Liver (tissue), 9 donors: ENCODE measurements around the gene DNAJA2. TPM values are rescaled to one million over a fixed set of nuclear protein-coding genes. Genes with fewer than 3 reads are reported as not detected.

Experiments used
- DNase-seq: peaks from one replicate; pipeline ENCODE4 v3.0.0-alpha.2; 2017; ENCODE audit warnings: low spot score
- H3K27ac ChIP-seq, 2 donors: one replicate each; pipeline ENCODE4 v1.7.0; 2013; ENCODE audit warnings: inconsistent platforms in 2 of 2, low read length in 2 of 2, control low read depth in 1 of 2, low read depth in 1 of 2, mild to moderate bottlenecking in 1 of 2
- H3K27me3 ChIP-seq, 4 donors: one replicate each; pipeline versions ENCODE4 v1.6.1 to v1.7.0; 2013; ENCODE audit warnings: low read length in 3 of 4, inconsistent platforms in 1 of 4, mild to moderate bottlenecking in 1 of 4, moderate library complexity in 1 of 4; ENCODE audit not compliant: control insufficient read depth in 4 of 4, insufficient read depth in 4 of 4
- H3K36me3 ChIP-seq, 4 donors: one replicate each; pipeline versions ENCODE4 v1.6.1 to v1.7.0; 2013; ENCODE audit warnings: low read length in 3 of 4, mild to moderate bottlenecking in 3 of 4, low read depth in 1 of 4, moderate library complexity in 1 of 4; ENCODE audit not compliant: control insufficient read depth in 4 of 4, insufficient read depth in 3 of 4
- H3K4me1 ChIP-seq, 4 donors: one replicate each; pipeline versions ENCODE4 v1.6.1 to v1.7.0; 2013; ENCODE audit warnings: low read length in 3 of 4, mild to moderate bottlenecking in 3 of 4, moderate library complexity in 1 of 4; ENCODE audit not compliant: control insufficient read depth in 4 of 4, insufficient read depth in 4 of 4
- H3K4me3 ChIP-seq, 3 donors: one replicate each; pipeline versions ENCODE4 v1.6.1 to v1.7.0; 2013; ENCODE audit warnings: low read length in 3 of 3, control low read depth in 1 of 3, low read depth in 1 of 3, mild to moderate bottlenecking in 1 of 3
- H3K9ac ChIP-seq, 2 donors: one replicate each; pipeline ENCODE4 v1.7.0; 2013; ENCODE audit warnings: low read length in 2 of 2, mild to moderate bottlenecking in 2 of 2, moderate library complexity in 2 of 2, control low read depth in 1 of 2, low read depth in 1 of 2
- H3K9me3 ChIP-seq, 4 donors: one replicate each; pipeline versions ENCODE4 v1.6.1 to v1.7.0; 2013; ENCODE audit warnings: low read length in 3 of 4; ENCODE audit not compliant: control insufficient read depth in 4 of 4
- CTCF ChIP-seq: fragments of 150-350 bp; IDR thresholded peaks from 2 replicates; pipeline ENCODE4 v1.5.1; 2017; ENCODE audit warnings: improper control_type of control experiment, low read depth, low read length; ENCODE audit not compliant: missing input control
- EGR1 ChIP-seq, 2 donors: IDR thresholded peaks; 2 replicates each; pipeline ENCODE4 v1.6.1; 2016 to 2018; ENCODE audit warnings: antibody characterized with exemption in 2 of 2, low read depth in 2 of 2
- FOXA1 ChIP-seq: IDR thresholded peaks from 2 replicates; pipeline ENCODE4 v1.6.1; 2016; ENCODE audit warnings: antibody characterized with exemption
- FOXA2 ChIP-seq: IDR thresholded peaks from 2 replicates; pipeline ENCODE4 v1.6.1; 2016; ENCODE audit warnings: antibody characterized with exemption
- GABPA ChIP-seq, 2 donors: IDR thresholded peaks in 1 of 2; conservative IDR thresholded peaks in 1 of 2; 2 replicates each; pipeline ENCODE4 v1.6.1; 2016; ENCODE audit warnings: antibody characterized with exemption in 2 of 2, mild to moderate bottlenecking in 1 of 2, moderate library complexity in 1 of 2
- HNF4A ChIP-seq, 2 donors: conservative IDR thresholded peaks; 2 replicates each; pipeline ENCODE4 v1.6.1; 2016; ENCODE audit warnings: antibody characterized with exemption in 2 of 2, mild to moderate bottlenecking in 2 of 2
- HNF4G ChIP-seq: IDR thresholded peaks from 2 replicates; pipeline ENCODE4 v1.6.1; 2016; ENCODE audit warnings: antibody characterized with exemption
- JUND ChIP-seq, 2 donors: IDR thresholded peaks; 2 replicates each; pipeline ENCODE4 v1.6.1; 2016; ENCODE audit warnings: antibody characterized with exemption in 2 of 2
- MAX ChIP-seq: IDR thresholded peaks from 2 replicates; pipeline ENCODE4 v1.6.1; 2016; ENCODE audit warnings: antibody characterized with exemption
- NR2F2 ChIP-seq: IDR thresholded peaks from 2 replicates; pipeline ENCODE4 v1.6.1; 2016; ENCODE audit warnings: antibody characterized with exemption
- RAD21 ChIP-seq, 2 donors: IDR thresholded peaks; 2 replicates each; pipeline ENCODE4 v1.6.1; 2016; ENCODE audit warnings: antibody characterized with exemption in 2 of 2, mild to moderate bottlenecking in 2 of 2
- REST ChIP-seq: IDR thresholded peaks from 2 replicates; pipeline ENCODE4 v1.6.1; 2016; ENCODE audit warnings: antibody characterized with exemption, mild to moderate bottlenecking
- RXRA ChIP-seq, 2 donors: IDR thresholded peaks; 2 replicates each; pipeline ENCODE4 v1.6.1; 2017 to 2018; ENCODE audit warnings: antibody characterized with exemption in 2 of 2, mild to moderate bottlenecking in 1 of 2
- SP1 ChIP-seq: IDR thresholded peaks from 2 replicates; pipeline ENCODE4 v1.6.1; 2018; ENCODE audit warnings: antibody characterized with exemption, mild to moderate bottlenecking
- TAF1 ChIP-seq: conservative IDR thresholded peaks from 2 replicates; pipeline ENCODE4 v1.6.1; 2016; ENCODE audit warnings: antibody characterized with exemption, mild to moderate bottlenecking
- YY1 ChIP-seq: IDR thresholded peaks from 2 replicates; pipeline ENCODE4 v1.6.1; 2016; ENCODE audit warnings: antibody characterized with exemption, mild to moderate bottlenecking
- WGBS: extraction: QIAGEN DNeasy Blood & Tissue Kit; methylation state at CpG from one replicate; pipeline ENCODE4 v1.1.7; 2013; 5-methylcytosine and 5-hydroxymethylcytosine counted together
- polyA plus RNA-seq, 2 donors: library from polyadenylated mRNA; stranded (reverse) in 1 of 2; unstranded in 1 of 2; fragments of 200-250 nt in 1 of 2; fragments of >200 nt in 1 of 2; fragmentation: Nextera tagmentation in 1 of 2; extraction: Ambion mirVana in 1 of 2; gene quantifications; one replicate each; pipeline versions ENCODE4 v1.2.1 to v1.2.3, GENCODE V29; 2013 to 2015
- total RNA-seq, 2 donors: library from RNA; depleted of rRNA; stranded (reverse); fragments of >200 nt; gene quantifications; one replicate each; pipeline ENCODE4 v1.2.3, GENCODE V29; 2014
- TF ChIP-seq, protein P1 (sequence below): IDR thresholded peaks from 2 replicates; pipeline ENCODE4 v1.6.1; 2016; ENCODE audit warnings: antibody characterized with exemption
- TF ChIP-seq, protein P2 (sequence below): IDR thresholded peaks from 2 replicates; pipeline ENCODE4 v1.6.1; 2016; ENCODE audit warnings: antibody characterized with exemption
- donor health status: healthy.
- donor health status: healthy.
- donor health status: healthy.
- donor health status: healthy.
- donor health status: healthy.

DNAJA2 gene
- total RNA-seq (10 to 100 TPM; 22.7 to 32.8 TPM), polyA plus RNA-seq (10 to 100 TPM; 23.9 to 27.1 TPM)

DNA sequence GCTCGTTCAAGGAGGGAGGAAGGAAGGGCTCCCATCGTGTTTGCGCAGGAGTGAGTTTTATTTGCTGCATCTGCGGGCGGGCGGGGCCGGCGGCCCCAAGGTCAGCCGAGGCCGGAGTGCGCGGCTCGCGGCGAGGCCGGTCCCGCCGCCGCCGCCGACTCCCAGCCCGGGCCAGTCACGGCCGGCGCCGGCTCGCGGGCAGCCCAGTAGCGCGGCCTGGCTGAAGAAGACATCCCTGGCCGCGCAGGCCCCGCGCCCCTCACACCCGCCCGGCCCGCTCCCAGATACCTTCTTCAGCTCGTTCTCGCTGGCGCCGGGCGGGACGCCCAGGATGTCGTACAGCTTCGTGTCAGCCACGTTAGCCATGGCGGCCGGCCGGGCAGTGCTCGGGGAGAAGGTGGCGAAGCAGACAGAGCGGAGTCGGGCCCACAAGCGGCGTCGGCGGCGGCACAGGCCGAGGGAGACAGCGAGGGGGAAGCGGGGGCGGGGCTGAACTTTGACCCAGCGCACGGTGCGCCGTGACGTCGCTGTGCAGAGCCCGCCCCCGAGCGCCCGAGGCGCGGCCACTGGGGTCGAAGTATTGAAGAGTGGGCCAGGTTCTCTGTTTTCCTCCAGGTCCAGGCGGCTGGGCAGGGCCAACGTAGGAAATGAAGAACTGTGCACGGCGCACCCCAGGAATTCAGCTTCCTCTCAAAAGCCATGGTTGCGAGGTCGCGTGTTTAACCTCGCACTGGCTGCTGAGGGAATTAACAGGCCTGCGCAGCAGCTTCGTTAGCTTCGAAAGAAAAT lies at the start of gene DNAJA2:
TSS of gene DNAJA2 (minus strand) at position 468 of the 789 bp plus-strand sequence. CDS start at position 366, 102 bp downstream.
- H3K36me3 ChIP-seq: peaks cover 3 to 10% (median 5%) of the 10 kb centered on the region in 4 donors
- H3K4me1 ChIP-seq: peaks cover 7 to 42% (median 16%) of the 10 kb centered on the region in 4 donors
- peak within 1 kb of the TSS; percentile 86 to 93 (median 92) for H3K4me3 ChIP-seq
- DNase-seq: peak; percentile 95
- no peak for TF ChIP-seq FOXA2
- TF ChIP-seq YY1: peak; percentile 93
- no peak for TF ChIP-seq GABPA (IDR thresholded peaks at IDR 0.05 in 1 of 2, conservative IDR thresholded peaks at IDR 0.05 in 1 of 2)
- TF ChIP-seq EGR1 (IDR thresholded peaks at IDR 0.05; ENCODE audit: low read depth in 2 of 2): peak in 1 of 2 donors; percentile 64
- peak in 1 of 2 donors; percentile 9 for TF ChIP-seq RAD21 (IDR thresholded peaks at IDR 0.05)
- TF ChIP-seq RXRA (IDR thresholded peaks at IDR 0.05): peak; percentile 34 to 40
- TF ChIP-seq, protein P1, sequence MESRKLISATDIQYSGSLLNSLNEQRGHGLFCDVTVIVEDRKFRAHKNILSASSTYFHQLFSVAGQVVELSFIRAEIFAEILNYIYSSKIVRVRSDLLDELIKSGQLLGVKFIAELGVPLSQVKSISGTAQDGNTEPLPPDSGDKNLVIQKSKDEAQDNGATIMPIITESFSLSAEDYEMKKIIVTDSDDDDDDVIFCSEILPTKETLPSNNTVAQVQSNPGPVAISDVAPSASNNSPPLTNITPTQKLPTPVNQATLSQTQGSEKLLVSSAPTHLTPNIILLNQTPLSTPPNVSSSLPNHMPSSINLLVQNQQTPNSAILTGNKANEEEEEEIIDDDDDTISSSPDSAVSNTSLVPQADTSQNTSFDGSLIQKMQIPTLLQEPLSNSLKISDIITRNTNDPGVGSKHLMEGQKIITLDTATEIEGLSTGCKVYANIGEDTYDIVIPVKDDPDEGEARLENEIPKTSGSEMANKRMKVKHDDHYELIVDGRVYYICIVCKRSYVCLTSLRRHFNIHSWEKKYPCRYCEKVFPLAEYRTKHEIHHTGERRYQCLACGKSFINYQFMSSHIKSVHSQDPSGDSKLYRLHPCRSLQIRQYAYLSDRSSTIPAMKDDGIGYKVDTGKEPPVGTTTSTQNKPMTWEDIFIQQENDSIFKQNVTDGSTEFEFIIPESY: no peak
- TF ChIP-seq NR2F2: peak; percentile 72
- peak; percentile 86 for TF ChIP-seq REST
- TF ChIP-seq, protein P2, sequence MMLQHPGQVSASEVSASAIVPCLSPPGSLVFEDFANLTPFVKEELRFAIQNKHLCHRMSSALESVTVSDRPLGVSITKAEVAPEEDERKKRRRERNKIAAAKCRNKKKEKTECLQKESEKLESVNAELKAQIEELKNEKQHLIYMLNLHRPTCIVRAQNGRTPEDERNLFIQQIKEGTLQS: no peak
- peak; percentile 50 for TF ChIP-seq TAF1
- peak; percentile 46 to 63 for TF ChIP-seq HNF4A (conservative IDR thresholded peaks at IDR 0.05)
- peak; percentile 65 for TF ChIP-seq SP1
- peak; percentile 35 for TF ChIP-seq MAX
- TF ChIP-seq FOXA1: no peak
- TF ChIP-seq HNF4G: no peak
- no peak for TF ChIP-seq CTCF
- TF ChIP-seq JUND (IDR thresholded peaks at IDR 0.05): no peak
- H3K27me3 ChIP-seq: no peaks in the 10 kb centered on the region
- H3K9ac ChIP-seq: peak within 1 kb of the TSS; percentile 89 to 96
- WGBS: under 1% methylated on average over 86 of the region's 86 CpGs
- peak within 1 kb of the TSS; percentile 65 to 99 for H3K27ac ChIP-seq
- no peaks in the 10 kb centered on the region for H3K9me3 ChIP-seq
